DOHH2 (cell line): ENCODE results near the gene BRINP1.

Experiments used
- H3F3A ChIP-seq: fragments of 200-600 bp; sonication (generic), shearing (Covaris generic); 2 replicates; pipeline ENCODE4 v1.6.0; 2016; ENCODE audit warnings: antibody characterized with exemption, mild to moderate bottlenecking; ENCODE audit not compliant: control insufficient read depth, insufficient read depth
- H3K27ac ChIP-seq: fragments of 200-600 bp; sonication (generic); 2 replicates; pipeline ENCODE4 v1.5.1; 2014; ENCODE audit warnings: low read depth, mild to moderate bottlenecking, low read length, moderate library complexity
- H3K27me3 ChIP-seq: fragments of 200-600 bp; sonication (generic); 2 replicates; pipeline ENCODE4 v1.6.1; 2014; ENCODE audit warnings: mild to moderate bottlenecking, low read length, mixed read lengths; ENCODE audit not compliant: control insufficient read depth
- H3K36me3 ChIP-seq: fragments of 200-600 bp; sonication (generic); 2 replicates; pipeline ENCODE4 v1.6.1; 2014; ENCODE audit warnings: mild to moderate bottlenecking, low read length, moderate library complexity, mixed read lengths; ENCODE audit not compliant: control insufficient read depth
- H3K4me1 ChIP-seq: fragments of 200-600 bp; sonication (generic); 2 replicates; pipeline ENCODE4 v1.6.1; 2014; ENCODE audit warnings: mild to moderate bottlenecking, low read length, mixed read lengths; ENCODE audit not compliant: control insufficient read depth
- H3K4me2 ChIP-seq: fragments of 200-600 bp; sonication (generic); 2 replicates; pipeline ENCODE4 v1.6.0; 2014; ENCODE audit warnings: mild to moderate bottlenecking, low read length, moderate library complexity
- H3K4me3 ChIP-seq: fragments of 200-600 bp; sonication (generic); 2 replicates; pipeline ENCODE4 v1.5.1; 2014; ENCODE audit warnings: mild to moderate bottlenecking, low read length, mixed read lengths
- H3K79me2 ChIP-seq: fragments of 200-600 bp; sonication (generic); 2 replicates; pipeline ENCODE4 v1.6.1; 2014; ENCODE audit warnings: mild to moderate bottlenecking, low read length, mixed read lengths; ENCODE audit not compliant: control insufficient read depth
- H3K9me2 ChIP-seq: fragments of 200-600 bp; sonication (generic); replicated peaks from 2 replicates; pipeline ENCODE4 v1.6.1; 2014; ENCODE audit warnings: mild to moderate bottlenecking, low read length, mixed read lengths; ENCODE audit not compliant: control insufficient read depth
- H3K9me3 ChIP-seq: fragments of 200-600 bp; sonication (generic); 2 replicates; pipeline ENCODE4 v1.6.1; 2014; ENCODE audit warnings: antibody characterized with exemption, low read length, mixed read lengths; ENCODE audit not compliant: control insufficient read depth, insufficient read depth
- H4K20me1 ChIP-seq: fragments of 200-600 bp; sonication (generic); 2 replicates; pipeline ENCODE4 v1.6.0; 2014; ENCODE audit warnings: low read depth, mild to moderate bottlenecking, antibody characterized with exemption, low read length, moderate library complexity; ENCODE audit not compliant: control insufficient read depth, insufficient read depth
- CTCF ChIP-seq: fragments of 200-600 bp; sonication (generic); IDR thresholded peaks from one replicate; pipeline ENCODE4 v1.5.1; 2014; ENCODE audit warnings: antibody characterized with exemption, mild to moderate bottlenecking, low read depth, low read length; ENCODE audit not compliant: poor library complexity, severe bottlenecking
- EZH2phosphoT487 ChIP-seq: fragments of 200-600 bp; sonication (generic); IDR thresholded peaks from 2 replicates; pipeline ENCODE4 v1.6.1; 2017; ENCODE audit warnings: borderline replicate concordance, mild to moderate bottlenecking, antibody characterized with exemption, low read length, moderate library complexity, mixed read lengths

Gene BRINP1

GRCh38 chr9:119278171-119278570, 91.1 kb downstream of the BRINP1 start:
- TF ChIP-seq CTCF (no peak), EZH2phosphoT487 (no peak)
- Histone ChIP-seq H3K9me3 (no peaks in the 10 kb centered on the region), H3K4me3 (no peak overlapping the region), H3K27ac (no peak overlapping the region), H3K27me3 (no peaks in the 10 kb centered on the region), H3K9me2 (no peaks in the 10 kb centered on the region), H3K79me2 (no peaks in the 10 kb centered on the region), H3K36me3 (no peaks in the 10 kb centered on the region), H3K4me2 (no peak overlapping the region), H3F3A (no peaks in the 10 kb centered on the region), H4K20me1 (no peaks in the 10 kb centered on the region), H3K4me1 (no peaks in the 10 kb centered on the region)

- Histone ChIP-seq H4K20me1 (no peaks in the 10 kb centered on the region), H3K9me3 (no peaks in the 10 kb centered on the region), H3K79me2 (no peaks in the 10 kb centered on the region), H3K4me2 (no peak overlapping the region), H3K4me3 (no peak overlapping the region), H3F3A (no peaks in the 10 kb centered on the region), H3K9me2 (no peaks in the 10 kb centered on the region), H3K27ac (no peak overlapping the region), H3K36me3 (no peaks in the 10 kb centered on the region), H3K4me1 (no peaks in the 10 kb centered on the region), H3K27me3 (no peaks in the 10 kb centered on the region)
- TF ChIP-seq CTCF: no peak
- TF ChIP-seq EZH2phosphoT487: no peak
These were observed 95.1 kb downstream of the BRINP1 start for GRCh38 chr9:119273984-119274665.

- TF ChIP-seq CTCF: no peak
- TF ChIP-seq EZH2phosphoT487: no peak
- H3F3A ChIP-seq: no peaks in the 10 kb centered on the region
- H3K79me2 ChIP-seq: no peaks in the 10 kb centered on the region
- H4K20me1 ChIP-seq: no peaks in the 10 kb centered on the region
- no peaks in the 10 kb centered on the region for H3K4me1 ChIP-seq
- H3K27ac ChIP-seq: no peak overlapping the region
- H3K36me3 ChIP-seq: no peaks in the 10 kb centered on the region
- H3K4me3 ChIP-seq: no peak overlapping the region
- H3K27me3 ChIP-seq: no peaks in the 10 kb centered on the region
- H3K9me2 ChIP-seq: no peaks in the 10 kb centered on the region
- no peaks in the 10 kb centered on the region for H3K9me3 ChIP-seq
- H3K4me2 ChIP-seq: no peak overlapping the region
These were observed 95.8 kb downstream of the BRINP1 start for GRCh38 chr9:119273325-119273904.
